DOHH2 (cell line): ENCODE results near the gene BNIP5.

Experiments used
- CTCF ChIP-seq: fragments of 200-600 bp; sonication (generic); IDR thresholded peaks from one replicate; pipeline ENCODE4 v1.5.1; 2014; ENCODE audit warnings: antibody characterized with exemption, mild to moderate bottlenecking, low read depth, low read length; ENCODE audit not compliant: poor library complexity, severe bottlenecking
- EZH2phosphoT487 ChIP-seq: fragments of 200-600 bp; sonication (generic); IDR thresholded peaks from 2 replicates; pipeline ENCODE4 v1.6.1; 2017; ENCODE audit warnings: borderline replicate concordance, mild to moderate bottlenecking, antibody characterized with exemption, low read length, moderate library complexity, mixed read lengths

GRCh38 chr6:36267731-36268477 is 68.8 kb downstream of the BNIP5 start:
- TF ChIP-seq CTCF (no peak), EZH2phosphoT487 (no peak)
